H7 (cell line): Measurements from ENCODE around the gene MTRFR. TPM values are rescaled to one million over a fixed set of nuclear protein-coding genes. Genes with fewer than 3 reads are reported as not detected.
"Not testable (repeated sequence)": the region's sequence is repeated elsewhere in the genome, so short reads cannot be mapped to it uniquely, and the experiment has no call there.

ENCODE experiments used
- DNase-seq: peaks from one replicate; pipeline ENCODE4 v3.0.0; 2012
- H3K27me3 ChIP-seq: 2 replicates; pipeline ENCODE4 v1.6.0; 2011; ENCODE audit warnings: mild to moderate bottlenecking, low read length; ENCODE audit not compliant: control insufficient read depth, insufficient read depth
- H3K36me3 ChIP-seq: replicated peaks from 2 replicates; pipeline ENCODE4 v1.5.1; 2011; ENCODE audit warnings: low read length; ENCODE audit not compliant: control insufficient read depth, insufficient read depth
- H3K4me3 ChIP-seq: 2 replicates; pipeline ENCODE4 v1.5.1; 2011; ENCODE audit warnings: low read depth, mild to moderate bottlenecking, control low read depth, low read length, moderate library complexity; ENCODE audit not compliant: insufficient read depth
- total RNA-seq: library from RNA; depleted of rRNA; stranded (reverse); fragments of >200 nt; shearing (Covaris generic); gene quantifications from 2 replicates; pipeline ENCODE4 v1.2.3, GENCODE V29; 2014

The MTRFR gene
- total RNA-seq, 1 experiment from 2014 or later, result 14.1 TPM

DNA sequence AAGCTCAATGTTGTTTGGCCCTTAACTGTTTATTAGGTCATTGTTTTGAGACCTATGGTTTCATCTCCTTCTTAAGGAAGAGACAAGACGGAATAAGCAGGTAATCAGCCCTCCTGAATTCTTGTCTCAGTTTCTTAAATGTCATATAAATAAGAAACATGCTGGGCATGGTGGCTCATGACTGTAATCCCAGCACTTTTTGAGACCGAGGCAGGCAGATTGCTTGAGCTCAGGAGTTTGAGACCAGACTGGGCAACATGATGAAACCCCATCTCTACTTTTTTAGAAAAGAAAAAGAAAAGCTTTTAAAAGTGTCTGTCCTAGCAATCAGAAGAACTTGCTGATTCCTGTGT, 5.1 kb downstream of the MTRFR start:
- Histone ChIP-seq H3K27me3 (no peaks in the 10 kb centered on the region), H3K4me3 (no peak overlapping the region), H3K36me3 (peaks cover 3% of the 10 kb centered on the region)
- no peak for DNase-seq

- no peak for DNase-seq
- Histone ChIP-seq H3K27me3 (no peaks in the 10 kb centered on the region), H3K36me3 (peaks cover 3% of the 10 kb centered on the region), H3K4me3 (no peak overlapping the region)
These were observed 5.7 kb downstream of the MTRFR start for GRCh38 chr12:123238961-123239360.

DNA sequence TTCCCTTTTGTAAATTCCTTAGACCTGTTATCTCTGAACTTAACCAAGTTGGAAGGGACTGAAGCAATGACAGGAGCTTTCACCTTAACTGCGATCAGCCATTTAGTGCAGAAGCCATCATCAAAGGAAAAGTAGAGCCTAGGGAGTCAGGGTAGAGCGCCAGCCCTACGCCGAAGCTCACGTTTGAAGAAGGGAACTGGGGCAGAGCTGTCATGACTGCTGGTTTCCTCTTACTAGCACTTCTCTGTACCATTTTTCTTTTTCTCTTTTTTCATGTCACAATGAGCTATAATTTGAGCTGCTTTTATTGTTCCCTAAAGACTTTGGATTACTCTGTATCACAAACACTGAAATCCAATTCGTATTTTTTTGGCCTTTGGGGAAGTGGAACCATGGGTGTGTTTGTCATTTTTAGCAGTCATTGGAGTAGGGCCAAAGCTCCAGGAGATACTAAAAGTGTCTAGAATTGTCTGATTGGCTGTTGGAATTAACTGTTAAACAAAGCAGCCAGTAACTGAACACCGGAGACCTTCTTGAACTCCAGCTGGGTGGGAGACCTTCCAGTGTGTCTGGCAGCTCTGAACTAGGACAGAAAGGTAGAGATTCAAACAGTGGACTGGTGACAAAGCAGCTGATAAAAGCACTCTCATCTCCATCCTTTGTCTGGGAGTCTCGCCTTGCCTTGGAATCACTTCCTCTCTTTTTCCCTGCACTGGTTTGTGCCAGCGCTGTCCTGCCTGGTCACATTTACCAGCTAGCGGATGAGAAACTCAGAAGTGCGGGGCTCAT, 9.1 kb downstream of the MTRFR start:
- Histone ChIP-seq H3K27me3 (no peaks in the 10 kb centered on the region), H3K4me3 (no peak overlapping the region), H3K36me3 (peaks cover 3% of the 10 kb centered on the region; the same call in 1 of the 2 replicates)
- DNase-seq, result no peak

- Histone ChIP-seq H3K36me3 (peaks cover 5% of the 10 kb centered on the region; the same call in 1 of the 2 replicates), H3K4me3 (no peak overlapping the region), H3K27me3 (no peaks in the 10 kb centered on the region)
- DNase-seq, result no peak
These were observed 10.5 kb downstream of the MTRFR start for GRCh38 chr12:123243671-123244262.

GRCh38 chr12:123245678-123246077, 12.4 kb downstream of the MTRFR start:
- Histone ChIP-seq H3K36me3 (peaks cover 5% of the 10 kb centered on the region; the same call in 1 of the 2 replicates), H3K4me3 (no peak overlapping the region), H3K27me3 (no peaks in the 10 kb centered on the region)
- no peak for DNase-seq

DNA sequence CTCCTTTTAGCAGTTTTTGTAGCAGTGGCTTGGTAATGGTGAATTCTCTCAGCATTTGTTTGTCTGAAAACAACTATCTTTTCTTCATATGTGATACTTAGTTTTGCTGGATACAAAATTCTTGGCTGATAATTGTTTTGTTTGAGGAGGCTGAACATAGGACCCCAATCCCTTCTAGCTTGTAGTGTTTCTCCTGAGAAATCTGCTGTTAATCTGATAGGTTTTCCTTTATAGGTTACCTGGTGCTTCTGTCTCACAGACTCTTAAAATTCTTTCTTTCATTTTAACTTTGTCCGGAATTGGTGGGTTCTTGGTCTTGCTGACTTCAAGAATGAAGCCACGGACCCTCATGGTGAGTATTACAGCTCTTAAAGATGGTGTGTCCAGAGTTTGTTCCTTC, 14.9 kb downstream of the MTRFR start:
- H3K36me3 ChIP-seq, H3K4me3 ChIP-seq, DNase-seq, H3K27me3 ChIP-seq: not testable (repeated sequence)

- H3K4me3 ChIP-seq, H3K27me3 ChIP-seq, DNase-seq, H3K36me3 ChIP-seq: not testable (repeated sequence)
These were observed 15.9 kb downstream of the MTRFR start for GRCh38 chr12:123248996-123249741.

GRCh38 chr12:123250471-123251383, 17.5 kb downstream of the MTRFR start:
- DNase-seq, result no peak
- no peak overlapping the region for H3K4me3 ChIP-seq

GRCh38 chr12:123251403-123252076, 18.3 kb downstream of the MTRFR start:
- no peak for DNase-seq
- no peak overlapping the region for H3K4me3 ChIP-seq
- peaks cover 15% of the 10 kb centered on the region for H3K36me3 ChIP-seq
- no peaks in the 10 kb centered on the region for H3K27me3 ChIP-seq

More at GRCh38 chr12:123250471-123251383, 17.5 kb downstream of the MTRFR start:
- no peaks in the 10 kb centered on the region for H3K27me3 ChIP-seq
- peaks cover 10% of the 10 kb centered on the region for H3K36me3 ChIP-seq

GRCh38 chr12:123252365-123252764, 19.1 kb downstream of the MTRFR start:
- H3K36me3 ChIP-seq, result peaks cover 15% of the 10 kb centered on the region
- not testable (repeated sequence) for DNase-seq, H3K4me3 ChIP-seq, H3K27me3 ChIP-seq

DNA sequence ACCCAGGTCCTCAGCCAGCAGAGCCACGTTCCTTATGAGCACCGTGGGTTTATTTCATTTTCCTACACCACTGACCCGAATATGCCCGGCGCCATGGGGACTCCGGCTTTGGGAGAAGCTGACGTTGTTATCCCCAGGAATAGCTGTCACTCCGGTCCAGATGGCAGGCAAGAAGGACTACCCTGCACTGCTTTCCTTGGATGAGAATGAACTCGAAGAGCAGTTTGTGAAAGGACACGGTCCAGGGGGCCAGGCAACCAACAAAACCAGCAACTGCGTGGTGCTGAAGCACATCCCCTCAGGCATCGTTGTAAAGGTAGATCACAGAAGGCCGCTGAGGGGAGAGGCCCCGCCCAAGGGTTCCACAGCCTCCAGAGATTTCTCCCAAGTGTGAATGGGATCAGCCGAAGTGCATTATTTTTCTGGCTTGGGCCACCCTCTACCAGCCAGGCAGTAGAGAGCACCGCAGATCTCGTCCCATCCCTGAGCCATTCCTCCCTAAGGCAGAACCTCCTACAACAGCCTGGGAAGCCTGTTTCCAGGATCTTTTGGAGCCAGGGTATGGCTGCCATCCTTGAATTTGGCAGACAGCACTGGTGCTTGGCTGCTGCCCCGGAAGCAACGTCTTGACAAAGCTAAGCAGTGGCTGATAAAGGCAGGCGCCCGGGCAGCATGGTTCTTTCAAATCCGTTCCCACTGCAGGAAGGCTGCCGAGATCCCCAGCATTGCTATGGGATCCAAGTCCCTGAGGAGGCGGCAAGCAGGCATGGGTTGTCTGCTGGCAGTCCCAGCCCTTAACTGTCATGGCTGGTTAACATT, 20.6 kb downstream of the MTRFR start:
- Histone ChIP-seq H3K27me3 (no peaks in the 10 kb centered on the region), H3K4me3 (no peak overlapping the region), H3K36me3 (peaks cover 18% of the 10 kb centered on the region)
- DNase-seq, result no peak

DNA sequence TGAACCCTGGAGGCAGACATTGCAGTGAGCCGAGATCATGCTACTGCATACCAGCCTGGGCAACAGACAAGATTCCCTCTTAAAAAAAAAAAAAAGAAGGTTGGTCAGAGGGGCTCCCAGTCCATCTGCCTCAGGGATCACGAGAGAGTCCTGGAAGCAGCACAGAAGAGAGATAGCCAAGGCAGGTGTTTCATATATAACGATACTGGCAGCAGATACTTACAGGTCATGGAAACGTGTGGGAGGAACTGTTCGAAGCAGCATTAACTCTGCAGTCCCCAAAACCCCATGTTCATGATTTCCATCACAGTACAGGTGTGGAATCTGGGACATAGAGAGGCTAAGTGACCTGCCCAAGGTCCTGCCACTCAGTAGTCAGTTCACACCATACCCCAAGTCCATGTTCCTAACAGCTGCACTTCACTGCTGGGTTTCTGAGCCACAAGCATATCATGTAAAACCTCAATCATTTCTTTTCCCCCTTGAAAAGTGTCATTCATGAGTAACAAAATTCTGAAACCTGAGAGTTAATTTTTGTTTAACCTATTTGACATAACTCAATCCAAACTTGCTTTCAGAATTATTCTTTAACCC, 21.7 kb downstream of the MTRFR start:
- Histone ChIP-seq H3K4me3 (no peak overlapping the region), H3K27me3 (no peaks in the 10 kb centered on the region), H3K36me3 (peaks cover 19% of the 10 kb centered on the region)
- DNase-seq, result no peak

GRCh38 chr12:123258593-123258992, 25.4 kb downstream of the MTRFR start:
- Histone ChIP-seq H3K4me3 (no peak overlapping the region), H3K36me3 (peaks cover 26% of the 10 kb centered on the region), H3K27me3 (no peaks in the 10 kb centered on the region)
- no peak for DNase-seq
